Lower lobe of right lung (tissue), 2 donors: Measurements from ENCODE around the gene HOXB3. TPM values are rescaled to one million over a fixed set of nuclear protein-coding genes. Genes with fewer than 3 reads are reported as not detected.
A peak's percentile ranks its signal among the peaks of the same experiment; 100 is the strongest.

Experiments
- ATAC-seq, 2 donors: fragments of 200-7000 bp; cut with Tn5 transposase; one replicate each; pipeline ENCODE4 v1.9.1; 2020 to 2022; ENCODE audit warnings: mild to moderate bottlenecking in 2 of 2, moderate library complexity in 2 of 2
- DNase-seq: peaks from one replicate; pipeline ENCODE4 v3.0.0-alpha.2; 2020
- H3K27ac ChIP-seq: fragments of 200-600 bp; one replicate; pipeline ENCODE4 v1.8.0; 2022
- H3K27me3 ChIP-seq: fragments of 200-600 bp; one replicate; pipeline ENCODE4 v1.8.0; 2022; ENCODE audit warnings: low read depth
- H3K36me3 ChIP-seq: fragments of 200-600 bp; one replicate; pipeline ENCODE4 v1.8.0; 2022; ENCODE audit warnings: mild to moderate bottlenecking
- H3K4me1 ChIP-seq: fragments of 200-600 bp; one replicate; pipeline ENCODE4 v1.8.0; 2022
- H3K4me3 ChIP-seq: fragments of 200-600 bp; one replicate; pipeline ENCODE4 v1.8.0; 2022; ENCODE audit warnings: mild to moderate bottlenecking
- H3K9me3 ChIP-seq: fragments of 200-600 bp; one replicate; pipeline ENCODE4 v1.8.0; 2022
- intact Hi-C: fragments of 100-400 bp; cut with DNase I; formaldehyde crosslinking; loops from one replicate; pipeline ENCODE4 v1.11.0; 2022
- long read RNA-seq: library from polyadenylated mRNA; unstranded; transcript quantifications from one replicate; pipeline ENCODE4 v2.0.0, GENCODE V29; 2021
- total RNA-seq: library from RNA; stranded (reverse); fragmentation: NEBNext Ultra II Directional; extraction: Animal tissue kit (Norgen Biotek cat#: 25700); gene quantifications from one replicate; pipeline ENCODE4 v1.2.1, GENCODE V29; 2021
- TF ChIP-seq, protein P1 (sequence below): fragments of 200-600 bp; IDR thresholded peaks from one replicate; pipeline ENCODE4 v1.8.0; 2022; ENCODE audit warnings: antibody characterized with exemption, mild to moderate bottlenecking
- donor health status: DM: no; HTN: yes; CAD: no; lungs with severe emphysema.

HOXB3 gene
- 11.3 TPM for total RNA-seq
- long read RNA-seq, full-length matches to known transcripts = 1 of 11 reads
- long read RNA-seq, partial matches to known transcripts = 0 of 11 reads
- long read RNA-seq, other reads (novel, unspliced or antisense) = 10 of 11 reads

DNA sequence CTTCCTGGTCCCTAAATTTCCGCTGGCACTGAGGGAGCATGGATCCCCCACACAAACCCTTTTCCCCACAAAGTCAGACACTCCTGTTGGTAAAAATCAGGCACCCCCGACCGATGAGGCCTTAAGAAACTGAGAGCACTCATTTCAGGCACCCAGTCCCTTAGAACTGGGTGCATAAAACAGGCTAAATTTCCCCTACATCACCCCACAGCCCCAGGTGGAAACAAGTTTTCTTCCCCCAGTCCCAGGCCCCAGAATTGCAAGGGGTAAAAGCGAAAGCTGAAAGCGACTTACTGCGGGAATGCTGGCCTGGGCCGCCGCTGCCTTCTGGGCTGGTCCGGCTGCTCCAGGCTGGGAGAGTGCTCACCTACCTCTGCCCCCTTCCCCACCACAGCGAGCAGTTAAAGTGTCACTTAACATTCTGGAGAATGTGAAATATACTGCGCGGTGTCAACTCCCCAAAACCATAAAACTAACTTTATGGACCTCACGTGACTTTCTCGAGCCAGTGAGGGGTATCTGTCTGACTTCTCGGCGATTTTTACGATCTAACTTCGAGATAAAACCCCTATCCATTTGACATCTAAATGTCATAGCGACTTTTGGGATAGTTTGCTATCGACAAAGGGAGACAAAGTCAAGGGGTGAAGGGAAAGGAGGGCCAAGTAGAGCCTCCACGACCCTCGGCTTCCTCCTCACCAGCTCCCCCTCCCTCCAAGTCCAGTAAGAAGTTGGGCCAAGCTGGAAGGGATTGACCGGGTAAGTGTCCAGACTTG is at the start of gene HOXB3:
Gene HOXB3, minus strand, starts transcription at position 411 of the 776 bp plus-strand sequence. CDS start 37,767 bp downstream, outside the sequence.
- peaks cover 41% of the 10 kb centered on the region for H3K4me1 ChIP-seq
- no peak for ATAC-seq
- H3K27me3 ChIP-seq = peaks cover 80% of the 10 kb centered on the region
- H3K9me3 ChIP-seq = no peaks in the 10 kb centered on the region
- no peak for DNase-seq
- TF ChIP-seq, protein P1, sequence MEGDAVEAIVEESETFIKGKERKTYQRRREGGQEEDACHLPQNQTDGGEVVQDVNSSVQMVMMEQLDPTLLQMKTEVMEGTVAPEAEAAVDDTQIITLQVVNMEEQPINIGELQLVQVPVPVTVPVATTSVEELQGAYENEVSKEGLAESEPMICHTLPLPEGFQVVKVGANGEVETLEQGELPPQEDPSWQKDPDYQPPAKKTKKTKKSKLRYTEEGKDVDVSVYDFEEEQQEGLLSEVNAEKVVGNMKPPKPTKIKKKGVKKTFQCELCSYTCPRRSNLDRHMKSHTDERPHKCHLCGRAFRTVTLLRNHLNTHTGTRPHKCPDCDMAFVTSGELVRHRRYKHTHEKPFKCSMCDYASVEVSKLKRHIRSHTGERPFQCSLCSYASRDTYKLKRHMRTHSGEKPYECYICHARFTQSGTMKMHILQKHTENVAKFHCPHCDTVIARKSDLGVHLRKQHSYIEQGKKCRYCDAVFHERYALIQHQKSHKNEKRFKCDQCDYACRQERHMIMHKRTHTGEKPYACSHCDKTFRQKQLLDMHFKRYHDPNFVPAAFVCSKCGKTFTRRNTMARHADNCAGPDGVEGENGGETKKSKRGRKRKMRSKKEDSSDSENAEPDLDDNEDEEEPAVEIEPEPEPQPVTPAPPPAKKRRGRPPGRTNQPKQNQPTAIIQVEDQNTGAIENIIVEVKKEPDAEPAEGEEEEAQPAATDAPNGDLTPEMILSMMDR = no peak
- H3K27ac ChIP-seq = peak within 1 kb of the TSS; percentile 81
- intact Hi-C loops = no loop called here
- peak within 1 kb of the TSS; percentile 63 for H3K4me3 ChIP-seq
- peaks cover under 1% of the 10 kb centered on the region for H3K36me3 ChIP-seq

DNA sequence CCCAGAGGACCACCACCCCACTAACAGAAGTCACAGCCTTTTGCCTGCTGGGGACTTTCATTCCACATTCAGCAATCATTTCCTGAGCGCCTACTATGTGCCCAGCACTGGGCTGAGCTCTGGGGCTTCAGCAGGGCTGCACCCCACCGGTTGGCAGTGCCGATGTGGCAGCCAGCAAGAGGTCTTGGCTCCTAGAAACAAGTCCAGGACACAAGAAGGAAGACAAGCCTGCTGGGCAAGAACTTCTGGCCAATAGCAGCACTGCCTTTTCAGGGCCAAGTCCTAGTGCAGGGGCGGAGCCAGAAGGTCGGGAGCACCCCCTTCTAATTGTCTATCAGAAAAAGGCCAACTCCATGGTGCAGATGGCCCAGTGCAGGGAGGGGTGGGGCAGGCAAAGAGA is 49.1 kb upstream of the HOXB3 start:
- no peaks in the 10 kb centered on the region for H3K36me3 ChIP-seq
- peaks cover 100% of the 10 kb centered on the region for H3K27me3 ChIP-seq
- no peaks in the 10 kb centered on the region for H3K4me1 ChIP-seq
- H3K9me3 ChIP-seq = no peaks in the 10 kb centered on the region
- ATAC-seq (no peak), DNase-seq (no peak)
- H3K27ac ChIP-seq = no peak overlapping the region
- TF ChIP-seq, protein P1 = no peak
- intact Hi-C loops = no loop called here
- no peak overlapping the region for H3K4me3 ChIP-seq

DNA sequence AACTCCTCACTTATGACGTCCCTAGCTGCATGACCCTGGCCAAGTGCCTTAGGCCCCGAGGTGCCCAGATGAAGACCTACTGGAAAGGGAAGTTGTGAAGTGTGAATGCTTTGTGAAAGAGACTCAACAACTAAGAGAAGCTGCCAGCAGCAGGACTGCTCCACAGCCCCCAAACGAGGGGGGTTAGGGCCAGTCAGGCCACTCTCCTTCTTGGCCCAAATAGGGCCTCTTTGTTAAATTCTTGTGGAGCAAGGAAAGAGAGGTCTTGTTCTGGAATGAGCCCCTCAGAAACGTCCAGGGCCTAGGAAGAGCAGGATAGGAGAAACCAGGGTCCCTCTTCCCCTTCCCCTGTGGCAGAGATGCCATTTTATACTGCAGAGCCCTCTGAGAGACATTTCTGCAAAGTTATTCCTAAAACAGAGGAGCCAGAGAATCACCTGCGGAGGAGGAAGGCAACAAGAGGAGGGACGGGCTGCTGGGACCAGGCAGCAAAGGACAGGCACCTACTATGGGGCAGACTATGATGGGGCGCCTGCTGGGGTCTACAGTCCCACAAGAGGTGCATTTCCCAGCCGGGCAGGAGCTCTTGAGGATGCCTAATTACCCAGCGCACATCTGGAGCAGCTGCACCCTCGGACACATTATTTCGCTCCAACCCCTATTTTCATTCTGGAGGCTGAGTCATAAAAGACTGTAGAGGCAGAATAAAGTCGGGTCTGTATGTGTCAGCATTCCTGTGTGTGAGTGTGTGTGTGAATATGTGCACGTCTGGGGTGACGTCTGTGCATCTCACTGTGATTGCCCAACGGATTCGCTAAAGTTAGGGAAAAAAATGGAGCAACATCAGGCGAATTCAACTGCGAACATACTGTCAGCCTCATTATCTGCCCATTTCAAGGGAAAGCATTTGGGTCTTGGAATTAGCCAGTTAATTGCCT is 47.6 kb upstream of the HOXB3 start:
- ATAC-seq = no peak
- DNase-seq = no peak
- intact Hi-C loops = no loop called here

DNA sequence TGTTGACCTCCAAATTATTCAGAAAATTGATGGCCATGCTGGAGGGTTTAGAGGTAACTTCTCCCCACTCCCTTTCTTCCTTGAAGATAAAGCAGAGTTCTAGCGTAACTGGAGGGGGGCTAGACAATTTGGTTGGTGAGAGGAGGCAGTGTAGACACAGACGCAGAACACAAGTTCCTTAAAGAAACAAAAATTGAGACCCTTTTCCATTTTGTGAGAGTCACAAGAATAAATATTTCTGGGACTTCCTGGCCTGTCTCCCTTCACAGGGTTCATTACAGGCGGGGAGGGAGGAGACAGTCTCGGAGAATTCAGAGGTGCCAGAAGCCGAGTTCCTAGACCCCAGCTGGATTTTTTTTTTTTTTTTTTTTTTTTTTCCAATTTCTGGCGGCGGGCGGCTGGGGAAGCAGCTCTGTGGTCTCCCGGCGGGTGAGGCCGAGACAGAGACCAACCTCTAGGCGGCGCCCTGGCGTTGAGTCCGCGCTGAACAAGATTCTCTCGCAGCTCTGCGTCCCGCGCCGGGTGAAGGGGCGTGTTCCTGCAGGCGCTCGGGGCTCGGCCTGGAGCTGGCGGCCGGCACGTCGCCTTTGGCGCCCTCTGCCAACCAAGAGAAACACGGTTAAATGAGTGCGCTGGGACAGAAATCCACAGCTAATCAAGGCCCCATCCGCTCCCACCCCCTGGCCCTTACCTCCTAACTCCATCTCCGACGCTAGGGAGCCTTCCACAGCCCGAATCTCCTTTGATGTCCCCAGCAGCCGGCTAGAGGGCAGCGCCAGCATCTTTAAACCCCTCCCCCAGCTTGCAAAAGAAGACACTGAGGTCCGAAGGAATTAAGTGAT is 46.4 kb upstream of the HOXB3 start:
- intact Hi-C loops = no loop called here
- no peaks in the 10 kb centered on the region for H3K9me3 ChIP-seq
- H3K27me3 ChIP-seq = peaks cover 100% of the 10 kb centered on the region
- TF ChIP-seq, protein P1 = peak; percentile 56
- H3K27ac ChIP-seq = no peak overlapping the region
- DNase-seq (peak; percentile 70), ATAC-seq (peak; percentile 67 to 69)
- H3K4me1 ChIP-seq = peaks cover 5% of the 10 kb centered on the region
- H3K36me3 ChIP-seq = no peaks in the 10 kb centered on the region
- no peak overlapping the region for H3K4me3 ChIP-seq

More for the DNA sequence above, 47.6 kb upstream of the HOXB3 start:
- Histone ChIP-seq H3K4me3 (no peak overlapping the region), H3K36me3 (no peaks in the 10 kb centered on the region), H3K27me3 (peaks cover 100% of the 10 kb centered on the region), H3K4me1 (peaks cover 5% of the 10 kb centered on the region), H3K27ac (no peak overlapping the region), H3K9me3 (no peaks in the 10 kb centered on the region)
- TF ChIP-seq, protein P1 = no peak
